IPS-18a (cell line): ENCODE measurements around the gene TPRG1L.

ENCODE experiments used
- H3K27ac ChIP-seq: one replicate; pipeline ENCODE4 v1.5.1; 2013; ENCODE audit warnings: low read length
- H3K27me3 ChIP-seq: one replicate; pipeline ENCODE4 v1.6.1; 2013; ENCODE audit warnings: mild to moderate bottlenecking, low read length; ENCODE audit not compliant: control insufficient read depth, insufficient read depth
- H3K36me3 ChIP-seq: one replicate; pipeline ENCODE4 v1.6.1; 2013; ENCODE audit warnings: low read depth, low read length; ENCODE audit not compliant: control insufficient read depth
- H3K4me1 ChIP-seq: one replicate; pipeline ENCODE4 v1.6.1; 2013; ENCODE audit warnings: low read depth, low read length; ENCODE audit not compliant: control insufficient read depth
- H3K4me3 ChIP-seq: one replicate; pipeline ENCODE4 v1.5.1; 2013; ENCODE audit warnings: low read length
- H3K9ac ChIP-seq: one replicate; pipeline ENCODE4 v1.6.1; 2013; ENCODE audit warnings: mild to moderate bottlenecking, low read length, moderate library complexity
- H3K9me3 ChIP-seq: one replicate; pipeline ENCODE4 v1.6.1; 2013; ENCODE audit warnings: low read depth, low read length; ENCODE audit not compliant: control insufficient read depth

Gene TPRG1L

GRCh38 chr1:3595949-3596348 is 28.9 kb upstream of the TPRG1L start:
- no peaks in the 10 kb centered on the region for H3K9me3 ChIP-seq
- H3K4me1 ChIP-seq, result peaks cover 15% of the 10 kb centered on the region
- H3K27me3 ChIP-seq, result no peaks in the 10 kb centered on the region
- no peak overlapping the region for H3K4me3 ChIP-seq
- H3K27ac ChIP-seq, result no peak overlapping the region
- H3K36me3 ChIP-seq, result no peaks in the 10 kb centered on the region
- no peak overlapping the region for H3K9ac ChIP-seq

GRCh38 chr1:3596663-3597598 is 27.9 kb upstream of the TPRG1L start:
- no peak overlapping the region for H3K27ac ChIP-seq
- no peaks in the 10 kb centered on the region for H3K36me3 ChIP-seq
- no peaks in the 10 kb centered on the region for H3K27me3 ChIP-seq
- H3K9me3 ChIP-seq, result no peaks in the 10 kb centered on the region
- H3K4me1 ChIP-seq, result peaks cover 15% of the 10 kb centered on the region
- H3K9ac ChIP-seq, result no peak overlapping the region
- H3K4me3 ChIP-seq, result no peak overlapping the region

- Histone ChIP-seq H3K4me3 (no peak overlapping the region), H3K4me1 (peaks cover 15% of the 10 kb centered on the region), H3K9me3 (no peaks in the 10 kb centered on the region), H3K27ac (no peak overlapping the region), H3K27me3 (no peaks in the 10 kb centered on the region), H3K36me3 (no peaks in the 10 kb centered on the region), H3K9ac (peak overlapping the region; percentile 17)
Observed at GRCh38 chr1:3597599-3597964, 27.2 kb upstream of the TPRG1L start.

- H3K27ac ChIP-seq, result no peak overlapping the region
- no peaks in the 10 kb centered on the region for H3K27me3 ChIP-seq
- peak overlapping the region; percentile 17 for H3K9ac ChIP-seq
Observed at GRCh38 chr1:3598051-3598491, 26.7 kb upstream of the TPRG1L start.

GRCh38 chr1:3598522-3599285 is 26.1 kb upstream of the TPRG1L start:
- Histone ChIP-seq H3K27me3 (no peaks in the 10 kb centered on the region), H3K27ac (no peak overlapping the region), H3K36me3 (no peaks in the 10 kb centered on the region), H3K9me3 (no peaks in the 10 kb centered on the region), H3K4me1 (peaks cover 12% of the 10 kb centered on the region), H3K9ac (no peak overlapping the region), H3K4me3 (no peak overlapping the region)

More at GRCh38 chr1:3598051-3598491, 26.7 kb upstream of the TPRG1L start:
- H3K9me3 ChIP-seq, result no peaks in the 10 kb centered on the region
- no peak overlapping the region for H3K4me3 ChIP-seq
- peaks cover 15% of the 10 kb centered on the region for H3K4me1 ChIP-seq
- no peaks in the 10 kb centered on the region for H3K36me3 ChIP-seq

- no peak overlapping the region for H3K9ac ChIP-seq
- no peaks in the 10 kb centered on the region for H3K27me3 ChIP-seq
Observed at GRCh38 chr1:3599286-3599811, 25.5 kb upstream of the TPRG1L start.

GRCh38 chr1:3599816-3600215 is 25.0 kb upstream of the TPRG1L start:
- no peak overlapping the region for H3K9ac ChIP-seq

More at GRCh38 chr1:3599286-3599811, 25.5 kb upstream of the TPRG1L start:
- H3K36me3 ChIP-seq, result no peaks in the 10 kb centered on the region
- H3K4me3 ChIP-seq, result no peak overlapping the region
- H3K4me1 ChIP-seq, result peaks cover 9% of the 10 kb centered on the region
- no peaks in the 10 kb centered on the region for H3K9me3 ChIP-seq
- H3K27ac ChIP-seq, result no peak overlapping the region

GRCh38 chr1:3600354-3600753 is 24.5 kb upstream of the TPRG1L start:
- H3K4me3 ChIP-seq, result no peak overlapping the region
- no peak overlapping the region for H3K27ac ChIP-seq
- no peaks in the 10 kb centered on the region for H3K27me3 ChIP-seq
- peaks cover 9% of the 10 kb centered on the region for H3K4me1 ChIP-seq
- H3K9me3 ChIP-seq, result no peaks in the 10 kb centered on the region
- no peaks in the 10 kb centered on the region for H3K36me3 ChIP-seq
- no peak overlapping the region for H3K9ac ChIP-seq

More at GRCh38 chr1:3599816-3600215, 25.0 kb upstream of the TPRG1L start:
- no peak overlapping the region for H3K27ac ChIP-seq
- H3K36me3 ChIP-seq, result no peaks in the 10 kb centered on the region
- no peaks in the 10 kb centered on the region for H3K9me3 ChIP-seq
- no peaks in the 10 kb centered on the region for H3K27me3 ChIP-seq
- peaks cover 9% of the 10 kb centered on the region for H3K4me1 ChIP-seq
- H3K4me3 ChIP-seq, result no peak overlapping the region

GRCh38 chr1:3601743-3602142 is 23.1 kb upstream of the TPRG1L start:
- peaks cover 9% of the 10 kb centered on the region for H3K4me1 ChIP-seq

GRCh38 chr1:3602375-3602774 is 22.4 kb upstream of the TPRG1L start:
- H3K4me3 ChIP-seq, result no peak overlapping the region

More at GRCh38 chr1:3601743-3602142, 23.1 kb upstream of the TPRG1L start:
- H3K27ac ChIP-seq, result no peak overlapping the region
- no peaks in the 10 kb centered on the region for H3K9me3 ChIP-seq
- no peak overlapping the region for H3K9ac ChIP-seq
- H3K27me3 ChIP-seq, result no peaks in the 10 kb centered on the region
- no peaks in the 10 kb centered on the region for H3K36me3 ChIP-seq
- no peak overlapping the region for H3K4me3 ChIP-seq

GRCh38 chr1:3603156-3603555 is 21.7 kb upstream of the TPRG1L start:
- Histone ChIP-seq H3K27me3 (no peaks in the 10 kb centered on the region), H3K27ac (no peak overlapping the region), H3K4me3 (no peak overlapping the region), H3K36me3 (no peaks in the 10 kb centered on the region), H3K9me3 (no peaks in the 10 kb centered on the region), H3K9ac (no peak overlapping the region), H3K4me1 (peaks cover 3% of the 10 kb centered on the region)

More at GRCh38 chr1:3602375-3602774, 22.4 kb upstream of the TPRG1L start:
- Histone ChIP-seq H3K9ac (no peak overlapping the region), H3K36me3 (no peaks in the 10 kb centered on the region), H3K9me3 (no peaks in the 10 kb centered on the region), H3K27me3 (no peaks in the 10 kb centered on the region), H3K4me1 (peaks cover 9% of the 10 kb centered on the region), H3K27ac (no peak overlapping the region)
